Endothelial cell (in vitro differentiated cells): ENCODE results near the gene WDR81. TPM values are rescaled to one million over a fixed set of nuclear protein-coding genes. Genes with fewer than 3 reads are reported as not detected.

Source experiments
- DNase-seq: peaks from one replicate; pipeline ENCODE4 v3.0.0; 2021; ENCODE audit warnings: low spot score
- H3K27ac Mint-ChIP-seq: one replicate; pipeline ENCODE4 v1.8.0; 2021; ENCODE audit warnings: mixed read lengths, inconsistent platforms; ENCODE audit not compliant: unreplicated experiment
- H3K27me3 Mint-ChIP-seq: one replicate; pipeline ENCODE4 v1.8.0; 2021; ENCODE audit warnings: mild to moderate bottlenecking, moderate library complexity, mixed read lengths, inconsistent platforms; ENCODE audit not compliant: unreplicated experiment
- H3K36me3 Mint-ChIP-seq: one replicate; pipeline ENCODE4 v1.8.0; 2021; ENCODE audit warnings: mild to moderate bottlenecking, low read depth, mixed read lengths, inconsistent platforms; ENCODE audit not compliant: unreplicated experiment
- H3K4me1 Mint-ChIP-seq: one replicate; pipeline ENCODE4 v1.8.0; 2021; ENCODE audit warnings: mild to moderate bottlenecking, mixed read lengths, inconsistent platforms; ENCODE audit not compliant: unreplicated experiment
- H3K4me3 Mint-ChIP-seq: one replicate; pipeline ENCODE4 v1.8.0; 2021; ENCODE audit warnings: mild to moderate bottlenecking, mixed read lengths, inconsistent platforms; ENCODE audit not compliant: unreplicated experiment
- H3K9me3 Mint-ChIP-seq: one replicate; pipeline ENCODE4 v1.8.0; 2021; ENCODE audit warnings: mixed read lengths, inconsistent platforms; ENCODE audit not compliant: unreplicated experiment
- total RNA-seq: library from RNA; stranded (reverse); fragmentation: NEBNext Ultra II Directional; extraction: Animal tissue kit (Norgen Biotek cat#: 25700); gene quantifications from one replicate; pipeline ENCODE4 v1.2.1, GENCODE V29; 2021; ENCODE audit not compliant: unreplicated experiment
- TF ChIP-seq, protein P1 (sequence below): fragments of 200-600 bp; sonication (generic); IDR thresholded peaks from one replicate; pipeline ENCODE4 v1.5.0; 2021; ENCODE audit warnings: antibody characterized with exemption; ENCODE audit not compliant: unreplicated experiment

Gene WDR81
- total RNA-seq, 1 donor from 2014 or later = 20.0 TPM

DNA sequence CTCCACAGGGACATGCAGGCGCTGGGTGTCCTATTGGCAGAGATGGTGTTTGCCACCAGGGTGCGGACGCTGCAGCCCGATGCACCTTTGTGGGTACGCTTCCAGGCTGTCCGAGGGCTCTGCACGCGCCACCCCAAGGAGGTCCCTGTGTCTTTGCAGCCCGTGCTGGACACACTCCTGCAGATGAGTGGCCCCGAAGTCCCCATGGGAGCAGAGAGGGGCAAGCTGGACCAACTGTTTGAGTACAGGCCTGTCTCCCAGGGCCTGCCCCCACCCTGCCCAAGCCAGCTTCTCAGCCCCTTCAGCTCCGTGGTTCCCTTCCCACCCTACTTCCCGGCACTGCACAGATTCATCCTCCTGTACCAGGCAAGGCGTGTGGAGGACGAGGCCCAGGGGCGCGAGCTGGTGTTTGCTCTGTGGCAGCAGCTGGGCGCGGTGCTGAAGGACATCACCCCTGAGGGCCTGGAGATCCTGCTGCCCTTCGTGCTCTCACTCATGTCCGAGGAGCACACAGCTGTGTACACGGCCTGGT lies 2.8 kb downstream of the WDR81 start:
- H3K27me3 Mint-ChIP-seq = peaks cover 10% of the 10 kb centered on the region
- DNase-seq = no peak
- no peak overlapping the region for H3K4me3 Mint-ChIP-seq
- TF ChIP-seq, protein P1, sequence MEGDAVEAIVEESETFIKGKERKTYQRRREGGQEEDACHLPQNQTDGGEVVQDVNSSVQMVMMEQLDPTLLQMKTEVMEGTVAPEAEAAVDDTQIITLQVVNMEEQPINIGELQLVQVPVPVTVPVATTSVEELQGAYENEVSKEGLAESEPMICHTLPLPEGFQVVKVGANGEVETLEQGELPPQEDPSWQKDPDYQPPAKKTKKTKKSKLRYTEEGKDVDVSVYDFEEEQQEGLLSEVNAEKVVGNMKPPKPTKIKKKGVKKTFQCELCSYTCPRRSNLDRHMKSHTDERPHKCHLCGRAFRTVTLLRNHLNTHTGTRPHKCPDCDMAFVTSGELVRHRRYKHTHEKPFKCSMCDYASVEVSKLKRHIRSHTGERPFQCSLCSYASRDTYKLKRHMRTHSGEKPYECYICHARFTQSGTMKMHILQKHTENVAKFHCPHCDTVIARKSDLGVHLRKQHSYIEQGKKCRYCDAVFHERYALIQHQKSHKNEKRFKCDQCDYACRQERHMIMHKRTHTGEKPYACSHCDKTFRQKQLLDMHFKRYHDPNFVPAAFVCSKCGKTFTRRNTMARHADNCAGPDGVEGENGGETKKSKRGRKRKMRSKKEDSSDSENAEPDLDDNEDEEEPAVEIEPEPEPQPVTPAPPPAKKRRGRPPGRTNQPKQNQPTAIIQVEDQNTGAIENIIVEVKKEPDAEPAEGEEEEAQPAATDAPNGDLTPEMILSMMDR = no peak
- H3K27ac Mint-ChIP-seq = no peak overlapping the region
- peaks cover 8% of the 10 kb centered on the region for H3K36me3 Mint-ChIP-seq
- H3K9me3 Mint-ChIP-seq = no peaks in the 10 kb centered on the region
- H3K4me1 Mint-ChIP-seq = peaks cover 7% of the 10 kb centered on the region

- H3K4me1 Mint-ChIP-seq = peaks cover 4% of the 10 kb centered on the region
- TF ChIP-seq, protein P1 = no peak
- DNase-seq = no peak
- H3K27me3 Mint-ChIP-seq = peaks cover 10% of the 10 kb centered on the region
- H3K4me3 Mint-ChIP-seq = no peak overlapping the region
- no peak overlapping the region for H3K27ac Mint-ChIP-seq
- H3K9me3 Mint-ChIP-seq = no peaks in the 10 kb centered on the region
- peaks cover 8% of the 10 kb centered on the region for H3K36me3 Mint-ChIP-seq
Observed at GRCh38 chr17:1727876-1728630, 3.5 kb downstream of the WDR81 start.

GRCh38 chr17:1729966-1730325 lies 5.4 kb downstream of the WDR81 start:
- Mint-ChIP-seq H3K36me3 (peaks cover 12% of the 10 kb centered on the region), H3K4me3 (peak overlapping the region; percentile 44), H3K27me3 (peaks cover 8% of the 10 kb centered on the region), H3K27ac (no peak overlapping the region), H3K4me1 (peaks cover 3% of the 10 kb centered on the region), H3K9me3 (no peaks in the 10 kb centered on the region)
- TF ChIP-seq, protein P1 = no peak
- no peak for DNase-seq

GRCh38 chr17:1730326-1731193 lies 6.1 kb downstream of the WDR81 start:
- H3K27ac Mint-ChIP-seq = no peak overlapping the region
- DNase-seq = no peak

More at GRCh38 chr17:1730326-1731193, 6.1 kb downstream of the WDR81 start:
- Mint-ChIP-seq H3K27me3 (peaks cover 8% of the 10 kb centered on the region), H3K4me1 (peaks cover 2% of the 10 kb centered on the region), H3K9me3 (no peaks in the 10 kb centered on the region), H3K4me3 (no peak overlapping the region), H3K36me3 (peaks cover 12% of the 10 kb centered on the region)
- TF ChIP-seq, protein P1 = no peak
